GM10266 (cell line): ENCODE measurements around the gene GJD3.

Source experiments
- DNase-seq: peaks from one replicate; pipeline ENCODE4 v3.0.0; 2012; ENCODE audit errors: extremely low spot score
- CTCF ChIP-seq: IDR thresholded peaks from 2 replicates; pipeline ENCODE4 v1.5.1; 2012; ENCODE audit warnings: mild to moderate bottlenecking, low read depth; ENCODE audit not compliant: control insufficient read depth, insufficient read depth; ENCODE audit errors: missing control alignments

GJD3 gene

GRCh38 chr17:40333781-40334448, 30.6 kb downstream of the GJD3 start:
- TF ChIP-seq CTCF: no peak
- no peak for DNase-seq

- DNase-seq: no peak
- TF ChIP-seq CTCF: no peak
These were observed 32.5 kb downstream of the GJD3 start for GRCh38 chr17:40331743-40332641.

GRCh38 chr17:40330850-40331470, 33.6 kb downstream of the GJD3 start:
- DNase-seq: no peak
- no peak for TF ChIP-seq CTCF

- no peak for TF ChIP-seq CTCF
- DNase-seq: no peak
These were observed 34.4 kb downstream of the GJD3 start for GRCh38 chr17:40329839-40330794.

GRCh38 chr17:40328386-40328766, 36.2 kb downstream of the GJD3 start:
- no peak for TF ChIP-seq CTCF
- no peak for DNase-seq

- no peak for DNase-seq
These were observed 36.7 kb downstream of the GJD3 start for GRCh38 chr17:40327735-40328385.

More at GRCh38 chr17:40327735-40328385, 36.7 kb downstream of the GJD3 start:
- no peak for TF ChIP-seq CTCF
